Measurements from ENCODE around the gene PARL.

DNA sequence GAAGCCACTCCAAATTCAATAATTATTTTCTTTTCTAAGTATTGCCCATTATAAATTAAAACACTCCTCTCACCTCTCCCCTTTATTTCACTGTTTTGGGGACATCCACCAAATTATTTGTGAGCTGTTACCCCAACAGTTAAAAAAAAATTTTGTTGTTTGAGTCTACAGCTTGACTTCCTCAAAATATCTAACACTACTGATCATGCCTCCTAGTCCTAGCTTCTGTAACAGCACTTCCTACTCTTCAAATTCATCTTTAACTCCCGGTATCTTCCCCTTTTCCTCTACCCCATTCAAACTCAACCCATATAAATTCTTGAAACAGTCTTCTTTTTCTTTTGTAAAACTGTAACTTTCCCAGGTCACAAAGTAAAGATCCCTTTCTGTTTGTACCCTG, 15.9 kb downstream of the PARL start:
- TF ChIP-seq ESRRA (IDR thresholded peaks at IDR 0.05; ENCODE audit: low read length) (no peak), MAX (IDR thresholded peaks at IDR 0.05; ENCODE audit: low read depth, low read length) (no peak)
